NCI-H2107 treated with DMSO at 0.1 percent for 48 hours (cell line): ENCODE data around the gene SLFN14.
"Not testable (repeated sequence)": the region's sequence is repeated elsewhere in the genome, so short reads cannot be mapped to it uniquely, and the experiment has no call there.

Source experiments
- DNase-seq: peaks from one replicate; lab custom pipeline; 2025; ENCODE audit not compliant: unreplicated experiment; lab: John Stamatoyannopoulos, UW

SLFN14 gene

DNA sequence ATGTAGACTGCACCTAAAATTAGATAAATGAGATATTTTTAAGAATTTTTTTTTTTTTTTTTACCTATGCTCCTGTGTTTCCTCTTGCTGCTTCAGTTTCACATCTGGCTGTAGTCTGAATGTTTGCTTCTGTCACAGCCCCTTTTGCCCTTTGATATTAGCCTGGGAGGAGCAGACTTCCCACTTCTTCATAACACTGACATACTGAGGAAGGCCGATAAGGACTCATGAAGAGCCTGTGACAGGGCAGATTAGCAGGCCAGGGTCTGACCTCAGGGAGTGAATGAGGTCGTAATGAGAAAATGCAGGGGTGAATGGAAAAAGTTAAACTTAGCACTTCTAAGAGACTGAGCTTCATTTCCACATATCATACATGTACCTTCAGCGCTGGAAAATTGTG, at the start of gene SLFN14:
Gene SLFN14, minus strand, starts transcription at position 117 of the 400 bp plus-strand sequence. CDS start 2,757 bp downstream, outside the sequence.
- no peak for DNase-seq

DNA sequence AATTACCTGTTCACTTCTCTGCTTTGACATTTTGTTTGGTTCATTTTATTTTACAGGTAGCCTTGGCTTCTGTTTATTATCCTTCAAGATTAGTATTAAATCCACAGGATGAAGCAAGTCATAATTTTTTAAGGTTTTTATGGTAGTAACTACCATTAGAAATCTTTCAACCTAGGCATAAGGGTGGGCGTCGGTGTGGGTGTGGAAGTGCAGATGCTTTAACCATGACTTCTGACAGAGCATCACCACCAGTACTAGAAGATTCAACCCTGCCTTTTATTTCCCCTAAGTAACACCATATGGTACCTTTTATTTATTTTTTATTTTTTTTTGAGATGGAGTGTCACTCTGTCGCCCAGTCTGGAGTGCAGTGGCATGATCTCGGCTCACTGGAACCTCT, 49.2 kb upstream of the SLFN14 start:
- DNase-seq, result no peak

DNA sequence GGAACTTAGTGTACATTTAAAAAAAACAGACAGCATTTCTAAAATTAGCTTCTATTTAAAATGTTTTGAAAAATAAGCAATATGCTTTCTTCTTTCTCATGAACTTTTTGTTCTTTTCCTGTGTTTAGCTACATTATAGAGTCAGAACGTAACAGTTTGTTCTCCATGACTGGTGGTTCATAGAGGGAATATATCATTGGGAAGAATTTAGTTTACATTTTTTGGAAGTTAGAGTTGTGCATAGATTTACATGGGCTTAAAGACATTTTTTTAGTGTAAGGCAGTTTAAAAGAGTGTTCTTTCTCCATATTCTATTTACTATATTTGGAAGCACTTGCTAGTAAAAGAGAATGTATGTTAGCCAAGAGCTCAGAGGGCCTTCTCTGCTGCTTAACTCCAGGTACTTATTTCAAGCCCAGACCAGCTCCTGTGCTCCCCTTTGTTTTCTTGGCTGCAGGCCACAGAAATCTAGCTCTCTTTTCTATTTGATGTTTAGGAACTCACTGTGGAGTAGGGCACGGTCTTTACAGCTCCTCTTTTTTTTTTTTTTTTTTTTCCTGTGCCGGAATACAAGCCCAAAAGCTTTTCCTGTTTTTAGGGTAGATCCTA, 46.7 kb upstream of the SLFN14 start:
- DNase-seq, result no peak

DNA sequence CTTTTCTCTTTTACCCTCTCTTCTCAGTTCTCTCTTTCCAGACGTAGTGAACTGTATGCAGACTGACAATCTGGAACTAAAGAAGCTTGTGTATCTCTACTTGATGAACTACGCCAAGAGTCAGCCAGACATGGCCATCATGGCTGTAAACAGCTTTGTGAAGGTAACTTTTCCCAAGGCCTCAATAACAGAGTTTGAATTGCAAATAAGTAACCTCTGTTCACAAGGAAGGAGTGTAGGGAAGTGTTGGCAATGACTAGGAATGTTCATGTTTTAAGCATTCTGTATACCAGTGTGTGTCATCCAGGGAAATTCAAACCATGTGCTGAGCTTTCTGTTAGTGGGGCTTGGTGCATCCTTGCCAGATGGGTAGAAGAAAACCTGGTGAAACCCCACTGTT, 45.1 kb upstream of the SLFN14 start:
- DNase-seq, result no peak

DNA sequence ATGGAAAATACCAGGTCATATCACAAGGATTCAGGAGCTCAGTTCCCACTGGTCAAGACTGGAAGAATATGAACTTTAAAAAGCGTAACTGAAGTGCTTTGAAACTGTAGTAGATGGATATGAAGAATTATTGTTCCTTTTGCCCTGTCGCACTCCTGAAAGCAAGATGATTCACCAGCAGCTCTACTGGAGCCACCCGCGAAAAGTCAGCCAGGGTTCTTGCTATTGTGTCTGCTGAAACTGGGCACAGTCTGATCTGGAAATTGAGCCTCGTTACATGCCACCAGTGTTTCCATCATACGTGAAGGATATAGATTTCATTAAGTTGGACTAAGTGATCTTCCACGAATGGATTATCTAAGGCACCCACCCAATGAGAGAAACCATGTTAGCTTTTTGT, 43.1 kb upstream of the SLFN14 start:
- no peak for DNase-seq

DNA sequence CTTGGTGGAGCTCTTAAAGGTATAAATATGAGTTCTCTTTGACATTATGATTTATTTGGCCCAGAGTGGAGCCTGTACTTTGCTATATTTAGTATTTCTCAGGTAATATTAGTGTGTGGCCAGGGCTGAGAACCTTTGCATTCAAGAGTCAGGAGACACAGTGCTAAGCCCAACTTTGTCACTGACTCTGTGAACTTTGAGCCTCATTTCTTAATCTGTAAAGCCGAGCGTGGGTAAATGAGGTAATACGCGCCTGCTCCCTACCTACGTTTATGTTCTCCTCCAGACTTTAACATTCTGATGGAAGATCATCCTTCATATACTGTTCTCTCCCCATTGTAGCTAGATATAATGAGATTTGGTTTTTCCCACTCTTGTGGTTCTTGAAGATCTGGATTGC, 37.0 kb upstream of the SLFN14 start:
- no peak for DNase-seq

DNA sequence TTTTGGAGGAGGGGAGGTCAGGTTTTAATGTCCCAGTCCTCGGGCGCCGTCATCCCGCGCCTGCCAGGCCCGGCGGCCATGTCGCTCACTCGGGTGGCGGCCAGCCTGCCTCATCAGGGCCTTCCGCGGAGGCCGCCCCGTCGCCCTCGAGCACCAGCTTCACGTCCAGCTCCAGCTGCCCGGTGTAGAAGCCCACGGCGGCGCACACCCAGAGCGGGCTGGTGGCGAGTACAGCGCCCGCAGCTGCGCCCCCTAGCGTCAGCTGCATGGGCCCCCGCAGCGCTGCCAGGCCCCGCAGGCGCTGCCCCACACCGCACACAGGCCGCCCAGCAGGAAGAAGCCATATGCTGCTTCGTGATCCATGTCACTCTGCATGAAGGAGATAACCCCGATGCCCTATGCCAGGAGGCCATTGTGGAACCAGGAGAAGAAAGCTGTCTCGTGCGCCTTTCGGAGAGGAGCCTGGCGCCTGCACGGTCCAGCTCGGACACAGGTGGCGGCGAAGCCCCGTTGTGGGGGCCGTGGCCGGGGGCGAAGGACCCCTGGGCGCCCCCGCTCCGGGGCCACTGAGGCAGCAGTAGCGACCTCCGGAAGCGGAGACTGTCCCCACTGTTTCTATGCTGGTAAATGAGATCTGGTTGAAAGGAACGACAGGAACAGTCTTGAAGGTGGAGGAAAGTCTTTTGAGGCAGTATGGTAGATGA, 36.1 kb upstream of the SLFN14 start:
- no peak for DNase-seq

DNA sequence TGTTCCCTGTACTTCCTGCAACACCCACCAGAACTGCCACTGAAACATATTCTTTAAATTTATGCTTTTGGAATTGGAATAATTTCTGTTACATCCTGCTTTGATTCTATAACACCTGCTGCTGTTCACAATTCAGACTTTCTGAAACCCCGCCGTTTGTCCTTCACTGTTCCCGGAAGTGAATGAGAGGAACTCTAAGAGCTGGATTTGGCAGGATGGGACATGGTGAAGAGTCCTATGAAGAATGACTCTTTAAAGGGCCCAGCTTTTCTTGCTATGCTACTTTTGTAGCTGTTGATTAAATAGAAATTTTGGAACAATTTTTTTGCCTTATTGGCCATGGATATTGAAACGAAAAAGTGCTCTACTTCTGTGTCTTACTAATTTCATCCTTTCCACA, 35.5 kb upstream of the SLFN14 start:
- no peak for DNase-seq

DNA sequence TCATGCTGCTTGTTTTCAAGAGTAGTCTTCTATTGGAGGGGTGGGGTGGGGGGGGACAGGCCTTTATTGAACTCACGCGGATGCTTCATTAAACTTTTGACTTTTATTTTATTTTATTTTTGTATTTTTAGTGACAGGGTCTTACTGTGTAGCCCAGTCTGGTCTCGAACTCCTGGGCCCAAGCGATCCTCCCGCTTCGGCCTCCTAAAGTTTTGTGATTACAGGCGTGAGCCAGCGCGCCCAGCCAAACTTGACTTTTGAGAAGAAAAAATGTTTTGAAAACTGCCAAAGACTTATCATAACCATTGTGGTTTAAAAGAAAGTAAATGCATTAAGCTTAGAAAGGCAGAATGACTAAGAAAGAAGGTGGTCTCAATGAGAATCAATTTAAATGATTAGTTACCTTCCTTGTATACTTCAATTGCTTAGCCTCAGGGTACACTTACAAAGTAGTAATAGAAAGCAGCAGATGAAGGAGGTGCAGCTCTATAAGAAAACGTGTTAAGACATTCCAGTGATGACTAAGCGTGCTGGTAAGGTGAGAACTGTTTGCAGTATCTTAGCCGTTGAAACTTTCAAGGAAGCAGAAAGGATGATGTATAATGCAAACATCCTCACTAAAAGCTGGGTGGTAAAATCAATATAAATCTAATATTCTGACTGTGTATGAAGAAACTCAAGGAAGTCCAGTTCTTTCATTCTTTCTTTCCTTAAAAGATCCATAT, 27.7 kb upstream of the SLFN14 start:
- no peak for DNase-seq

DNA sequence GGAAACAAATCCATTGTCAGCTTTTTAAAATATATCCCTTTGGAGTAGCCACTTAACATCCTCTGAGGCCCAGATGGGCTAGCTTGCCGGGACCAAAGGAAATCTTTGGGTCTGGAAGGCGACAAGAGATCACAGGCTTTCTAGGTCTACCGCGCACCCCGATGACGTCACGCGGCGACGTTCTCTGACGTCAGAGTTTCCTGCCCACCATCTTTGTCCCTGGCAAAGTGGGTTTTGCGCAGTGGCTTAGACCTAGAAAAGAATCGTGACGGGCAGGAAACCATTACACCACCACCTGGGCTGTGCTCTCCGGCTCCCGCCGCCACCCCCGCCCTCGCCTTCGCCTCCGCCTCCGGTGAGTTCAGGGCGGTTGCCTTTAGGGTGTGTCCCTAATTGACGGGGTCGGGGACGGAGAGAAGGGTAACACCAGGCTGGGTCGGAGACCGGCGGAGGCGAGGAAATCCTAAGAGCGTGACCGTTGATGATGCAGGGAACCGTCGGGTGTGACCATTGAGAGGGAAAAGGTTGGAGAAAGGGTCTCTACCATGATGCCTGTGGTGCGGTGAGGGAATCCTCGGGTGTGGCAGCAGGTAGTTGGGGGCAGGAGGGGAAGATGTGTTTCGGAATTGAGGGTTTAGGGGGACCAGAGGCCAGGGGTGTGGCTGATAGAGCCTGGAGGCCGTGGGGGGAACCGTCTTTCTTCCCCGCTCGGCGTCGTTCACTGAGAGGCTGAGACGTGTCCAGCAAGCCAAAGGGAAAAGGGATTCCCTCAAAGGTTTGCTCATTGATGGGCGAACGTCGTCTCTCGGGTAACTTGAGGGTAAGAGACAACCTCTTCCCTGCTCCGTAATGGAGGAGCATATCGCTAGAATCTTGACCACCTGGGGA, 26.7 kb upstream of the SLFN14 start, which contains the start of gene AP2B1:
Gene AP2B1, plus strand, starts transcription at position 249 of the 888 bp plus-strand sequence. CDS start 6,709 bp downstream, outside the sequence.
- peak; percentile 91 for DNase-seq

DNA sequence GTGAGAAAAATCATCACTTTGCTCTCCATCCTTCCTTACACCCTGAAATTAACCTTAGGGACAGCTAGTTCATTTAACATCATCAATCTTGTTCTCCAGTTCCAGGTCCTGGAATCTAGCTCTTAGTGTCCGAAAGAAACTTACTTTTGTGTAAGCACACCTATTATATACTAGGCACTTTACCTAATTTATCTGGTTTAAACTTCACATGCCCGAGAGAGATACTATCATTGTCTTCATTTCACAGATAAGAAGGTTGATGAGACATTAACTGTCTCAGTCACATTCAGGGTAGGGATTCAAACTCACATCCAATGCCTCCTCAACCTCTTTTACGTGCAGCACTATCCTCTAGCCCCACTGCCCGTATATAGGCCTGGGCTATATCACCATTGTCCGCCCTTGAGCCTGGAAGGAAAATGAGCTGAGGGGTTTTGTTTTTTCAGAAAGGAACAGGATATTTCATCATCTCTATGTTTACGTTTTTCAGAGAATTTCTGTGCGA, 26.0 kb upstream of the SLFN14 start:
- no peak for DNase-seq

DNA sequence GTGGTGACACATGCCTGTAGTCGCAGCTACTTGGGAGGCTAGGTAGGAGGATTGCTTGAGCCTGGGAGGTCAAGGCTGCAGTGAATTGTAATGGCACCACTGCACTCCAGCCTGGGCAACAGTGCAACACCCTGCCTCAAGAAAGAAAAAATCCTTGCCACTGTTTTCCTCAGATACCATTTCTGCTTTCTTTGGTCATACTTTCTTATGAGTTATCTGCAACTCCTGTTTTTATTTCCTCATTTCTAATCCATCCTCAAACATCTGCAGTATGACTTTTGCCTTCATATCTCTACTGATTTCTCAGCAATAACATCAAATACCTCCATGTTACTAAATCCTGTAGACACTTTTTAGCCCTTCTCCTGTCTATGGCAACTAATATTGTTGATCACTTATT, 23.4 kb upstream of the SLFN14 start:
- no peak for DNase-seq

DNA sequence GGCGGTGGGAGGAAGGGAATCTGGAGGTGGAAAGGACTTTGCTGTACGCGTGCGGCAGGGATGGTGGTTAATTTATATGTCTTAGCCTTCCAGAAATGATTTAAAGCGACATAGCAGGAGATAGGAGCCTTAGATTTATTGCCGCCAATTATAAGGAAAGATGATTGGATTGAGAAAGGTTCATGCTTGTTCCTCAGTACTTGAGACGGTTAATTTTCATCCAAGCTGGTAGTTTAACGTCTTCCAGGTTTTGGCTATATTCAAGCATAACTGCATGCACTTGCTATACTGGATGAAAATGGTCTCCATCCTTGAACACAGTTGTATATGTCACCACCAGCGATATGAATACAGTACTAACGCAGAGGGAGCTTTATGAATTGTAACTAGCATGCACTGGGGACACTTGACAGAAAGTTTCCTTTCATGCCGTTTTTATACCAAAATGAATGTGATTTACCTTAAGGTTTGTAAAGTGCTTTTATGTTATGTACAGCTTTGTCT, 18.4 kb upstream of the SLFN14 start:
- no peak for DNase-seq

DNA sequence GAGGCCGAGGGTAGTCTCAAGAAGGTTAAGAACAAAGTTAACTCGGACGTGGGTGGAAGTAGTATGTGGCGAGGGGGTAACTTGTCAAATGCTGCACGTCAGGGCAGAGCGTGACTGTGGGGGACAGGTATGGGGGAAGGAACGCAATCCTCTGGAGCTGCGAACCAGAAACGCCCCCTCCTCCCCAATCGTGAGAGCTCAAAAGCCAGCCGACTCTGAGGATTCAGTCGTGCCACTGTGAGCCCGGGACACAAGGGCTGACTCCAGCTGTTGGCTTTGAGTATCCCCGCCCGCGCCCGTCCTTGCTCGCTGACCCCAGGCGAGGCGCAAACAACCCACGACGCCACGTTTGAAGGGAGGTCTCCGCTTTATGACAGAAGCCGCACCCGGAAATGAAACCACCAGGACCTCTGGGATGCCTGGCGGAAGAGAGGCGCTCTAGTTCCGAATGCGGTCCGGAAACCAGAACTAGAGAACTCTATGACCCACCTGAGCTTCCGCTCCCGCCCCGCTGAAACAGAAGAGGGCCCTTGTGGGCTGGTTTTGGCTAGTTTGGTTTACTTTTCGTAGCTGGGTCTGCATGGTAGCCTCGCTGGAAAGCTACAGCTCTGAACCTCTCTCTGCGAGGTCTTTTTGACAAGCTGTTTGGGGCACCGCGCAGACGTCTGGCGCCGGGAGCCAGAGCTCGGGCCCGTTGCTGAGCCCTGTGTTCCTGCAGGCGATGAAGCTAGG, 17.7 kb upstream of the SLFN14 start, which contains the start of gene PEX12:
Gene PEX12, minus strand, starts transcription at position 375 of the 732 bp plus-strand sequence. CDS start 550 bp downstream, outside the sequence.
- DNase-seq, result peak; percentile 87

DNA sequence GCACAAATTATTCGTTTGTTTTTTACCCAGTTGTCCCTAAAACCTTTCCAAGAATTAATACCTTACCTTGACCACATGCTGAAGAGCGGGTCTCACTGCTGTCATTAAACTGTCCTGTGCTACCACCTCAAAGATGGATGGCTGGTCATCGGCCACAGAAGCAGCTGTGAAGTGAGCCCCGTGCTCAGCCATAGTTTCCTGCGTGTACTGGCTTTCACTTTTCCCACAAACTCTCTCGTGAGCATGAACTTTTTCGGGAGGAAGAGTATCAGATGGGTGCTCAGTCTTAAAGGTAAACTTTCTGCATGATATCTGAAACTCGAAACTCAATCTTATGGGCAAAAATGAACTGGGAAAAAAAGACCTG, 17.2 kb upstream of the SLFN14 start:
- no peak for DNase-seq

DNA sequence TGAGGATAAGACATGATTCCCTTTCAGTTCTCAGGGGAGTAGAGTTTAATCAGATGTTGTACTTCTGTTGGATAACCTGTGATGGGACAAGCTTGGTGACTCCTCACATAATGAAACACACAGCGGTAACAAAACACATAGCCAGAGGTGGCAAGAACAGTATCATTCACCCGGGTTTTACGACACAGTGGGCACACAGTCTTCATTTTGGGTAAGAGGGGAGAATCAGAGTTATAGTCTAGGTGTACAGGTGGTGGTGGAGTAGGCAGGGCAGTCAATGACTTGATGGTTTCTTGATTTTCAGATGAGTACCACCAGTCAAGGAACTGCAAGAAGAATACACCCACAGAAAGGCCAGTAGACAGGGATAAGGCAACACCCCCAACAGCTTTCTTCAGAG, 15.1 kb upstream of the SLFN14 start:
- DNase-seq, result no peak

DNA sequence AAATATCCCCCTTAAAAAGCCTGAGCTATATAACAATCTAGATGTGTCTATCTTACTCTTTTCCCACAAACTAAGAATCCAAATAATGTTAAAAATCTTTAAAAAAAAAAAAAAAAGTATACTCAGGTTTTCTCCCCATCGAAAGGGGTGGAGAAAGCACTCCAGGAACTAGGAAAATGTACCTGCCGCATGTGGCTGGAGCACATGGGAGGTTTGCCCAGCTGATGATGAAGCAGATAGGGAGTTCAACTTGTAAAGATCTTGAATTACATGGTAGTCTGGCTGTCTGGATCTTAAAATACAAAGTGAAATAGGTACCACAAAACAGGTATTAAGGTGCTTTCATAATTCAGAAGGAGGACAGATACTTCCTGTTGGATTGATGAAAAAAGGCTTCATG, 8.8 kb upstream of the SLFN14 start:
- no peak for DNase-seq

DNA sequence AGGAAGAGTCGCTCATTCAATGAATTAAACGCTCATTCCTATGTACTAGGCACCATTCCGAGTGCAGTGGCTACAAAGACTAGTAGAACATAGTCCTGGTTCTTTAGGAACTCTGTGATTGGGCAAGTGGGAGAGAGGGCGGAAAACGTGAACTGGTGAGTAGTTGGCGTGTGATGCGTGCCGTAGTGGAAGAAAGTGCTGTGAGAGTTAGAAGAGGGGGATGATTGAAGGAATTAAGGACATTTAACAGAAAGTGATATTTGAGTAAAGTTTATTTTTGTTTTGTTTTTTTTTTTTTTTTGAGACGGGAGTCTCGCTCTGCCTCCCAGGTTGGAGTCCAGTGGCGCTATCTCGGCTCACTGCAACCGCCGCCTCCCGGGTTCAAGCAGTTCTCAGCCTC, 7.9 kb upstream of the SLFN14 start:
- DNase-seq, result no peak

DNA sequence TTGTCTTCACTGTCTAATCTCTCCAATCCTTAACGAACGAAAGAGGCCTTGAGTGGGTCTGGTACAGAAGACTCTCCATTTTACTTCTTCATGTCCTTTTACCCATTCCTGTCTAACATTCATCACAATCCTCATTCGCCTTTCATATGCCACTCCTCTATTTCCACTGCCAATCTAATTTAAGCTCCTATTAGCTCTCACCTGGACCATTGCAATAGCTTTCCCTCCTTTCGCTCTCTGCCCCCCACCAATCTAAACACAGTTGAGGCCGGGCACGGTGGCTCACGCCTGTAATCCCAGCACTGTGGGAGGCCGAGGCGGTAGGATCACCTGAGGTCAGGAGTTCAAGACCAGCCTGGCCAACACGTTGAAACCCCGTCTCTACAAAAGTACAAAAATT, 6.3 kb upstream of the SLFN14 start:
- DNase-seq, result no peak

DNA sequence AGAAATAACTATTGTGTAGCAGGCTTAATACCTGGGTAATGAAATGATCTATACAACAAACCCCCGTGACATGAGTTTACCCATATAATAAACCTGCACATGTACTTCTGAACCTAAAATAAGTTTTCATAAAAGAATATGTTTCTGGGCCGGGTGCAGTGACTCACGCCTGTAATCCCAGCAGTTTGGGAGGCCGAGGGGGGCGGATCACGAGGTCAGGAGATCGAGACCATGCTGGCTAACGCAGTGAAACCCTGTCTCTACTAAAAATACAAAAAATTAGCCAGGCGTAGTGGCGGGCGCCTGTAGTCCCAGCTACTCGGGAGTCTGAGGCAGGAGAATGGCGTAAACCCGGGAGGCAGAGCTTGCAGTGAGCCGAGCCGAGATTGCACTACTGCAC, 2.6 kb upstream of the SLFN14 start:
- DNase-seq, result not testable (repeated sequence)
